ENCODE results near the gene ANP32B.

DNA sequence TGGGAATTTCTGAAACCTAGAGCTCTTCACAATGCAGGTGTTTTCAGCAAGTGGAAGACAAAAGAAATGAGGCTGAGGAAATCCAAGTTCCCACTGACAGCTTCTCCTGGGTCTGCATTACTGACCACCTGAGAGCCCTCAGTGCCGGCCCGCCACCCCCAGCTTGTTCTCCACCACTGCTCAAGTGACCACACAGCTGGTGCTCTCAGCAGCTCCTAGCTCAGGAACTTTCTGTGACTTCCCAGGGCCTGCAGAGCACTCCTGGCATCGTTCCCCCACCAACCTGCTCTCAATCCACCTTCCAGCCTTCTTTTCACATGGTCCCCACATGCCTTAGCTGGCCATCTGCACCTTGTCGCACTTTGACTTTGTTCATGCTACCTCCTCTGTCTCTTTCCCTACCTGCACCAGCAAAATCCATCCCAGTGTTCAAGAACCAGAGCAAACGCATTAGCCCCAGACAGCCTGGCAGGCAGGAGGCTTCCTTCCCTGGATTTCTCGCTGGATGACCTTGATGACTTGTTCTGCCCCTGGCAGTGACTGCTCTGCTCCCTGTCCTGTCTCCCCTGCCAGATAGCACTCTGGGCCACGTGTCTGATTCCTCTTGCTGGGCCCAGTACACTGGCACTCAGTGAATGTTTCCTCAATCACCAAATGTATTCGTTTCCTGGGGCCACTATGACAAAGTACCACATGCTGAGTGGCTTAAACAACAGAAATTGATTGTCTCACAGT, 38.3 kb downstream of the ANP32B start:
- TF ChIP-seq, protein P1, sequence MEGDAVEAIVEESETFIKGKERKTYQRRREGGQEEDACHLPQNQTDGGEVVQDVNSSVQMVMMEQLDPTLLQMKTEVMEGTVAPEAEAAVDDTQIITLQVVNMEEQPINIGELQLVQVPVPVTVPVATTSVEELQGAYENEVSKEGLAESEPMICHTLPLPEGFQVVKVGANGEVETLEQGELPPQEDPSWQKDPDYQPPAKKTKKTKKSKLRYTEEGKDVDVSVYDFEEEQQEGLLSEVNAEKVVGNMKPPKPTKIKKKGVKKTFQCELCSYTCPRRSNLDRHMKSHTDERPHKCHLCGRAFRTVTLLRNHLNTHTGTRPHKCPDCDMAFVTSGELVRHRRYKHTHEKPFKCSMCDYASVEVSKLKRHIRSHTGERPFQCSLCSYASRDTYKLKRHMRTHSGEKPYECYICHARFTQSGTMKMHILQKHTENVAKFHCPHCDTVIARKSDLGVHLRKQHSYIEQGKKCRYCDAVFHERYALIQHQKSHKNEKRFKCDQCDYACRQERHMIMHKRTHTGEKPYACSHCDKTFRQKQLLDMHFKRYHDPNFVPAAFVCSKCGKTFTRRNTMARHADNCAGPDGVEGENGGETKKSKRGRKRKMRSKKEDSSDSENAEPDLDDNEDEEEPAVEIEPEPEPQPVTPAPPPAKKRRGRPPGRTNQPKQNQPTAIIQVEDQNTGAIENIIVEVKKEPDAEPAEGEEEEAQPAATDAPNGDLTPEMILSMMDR (IDR thresholded peaks at IDR 0.05) = no peak
- no peak for TF ChIP-seq POLR2A (IDR thresholded peaks at IDR 0.05)
